MM.1S (cell line): Measurements from ENCODE around the gene TIMM17B.
"Not testable (repeated sequence)": the region's sequence is repeated elsewhere in the genome, so short reads cannot be mapped to it uniquely, and the experiment has no call there.

Experiments
- CTCF ChIP-seq: fragments of 300-600 bp; sonication (generic); IDR thresholded peaks from 2 replicates; pipeline ENCODE4 v1.5.1; 2016; ENCODE audit warnings: antibody characterized with exemption, low read length, mixed read lengths
- EZH2 ChIP-seq: fragments of 300-600 bp; sonication (generic); optimal IDR thresholded peaks from 2 replicates; pipeline ENCODE3; 2017; ENCODE audit warnings: low read depth, mild to moderate bottlenecking, antibody characterized with exemption, low read length, mixed read lengths

- TF ChIP-seq CTCF, EZH2: not testable (repeated sequence)
These were observed 11.0 kb downstream of the TIMM17B start for GRCh38 chrX:48886586-48886985.
